Natural killer cell treated with Interleukin-12 subunit alpha and Interleukin-12 subunit beta and Interleukin-15 and Interleukin-18, amount 100 ng/mL, for 72 hours (primary cell): ENCODE measurements around the gene BRPF1. TPM values are rescaled to one million over a fixed set of nuclear protein-coding genes. Genes with fewer than 3 reads are reported as not detected.

Source experiments
- ATAC-seq, 2 donors: fragments of 150-1000 bp; cut with Tn5 transposase in 1 of 2; sonication (Bioruptor Pico), chemical (Tn5 transposase) in 1 of 2; 2 replicates each; pipeline ENCODE4 v1.10.0; 2021
- DNase-seq: peaks from one replicate; pipeline ENCODE4 v3.0.0; 2022; ENCODE audit warnings: low spot score
- H3K27ac Mint-ChIP-seq, 2 donors: 1 replicate in 1 of 2; 2 replicates in 1 of 2; pipeline ENCODE4 v1.8.0; 2022; ENCODE audit warnings: mixed read lengths in 2 of 2, mild to moderate bottlenecking in 1 of 2, moderate library complexity in 1 of 2
- H3K27me3 Mint-ChIP-seq, 2 donors: 1 replicate in 1 of 2; 2 replicates in 1 of 2; pipeline ENCODE4 v1.8.0; 2022; ENCODE audit warnings: mixed read lengths in 2 of 2
- H3K36me3 Mint-ChIP-seq: one replicate; pipeline ENCODE4 v1.8.0; 2022; ENCODE audit warnings: mixed read lengths
- H3K4me1 Mint-ChIP-seq, 2 donors: 1 replicate in 1 of 2; 2 replicates in 1 of 2; pipeline ENCODE4 v1.8.0; 2022; ENCODE audit warnings: low read depth in 2 of 2, mixed read lengths in 2 of 2, mild to moderate bottlenecking in 1 of 2
- H3K4me3 Mint-ChIP-seq: one replicate; pipeline ENCODE4 v1.8.0; 2022; ENCODE audit warnings: mixed read lengths
- H3K9me3 Mint-ChIP-seq: 2 replicates; pipeline ENCODE4 v1.8.0; 2022; ENCODE audit warnings: mixed read lengths
- total RNA-seq, 2 donors: library from RNA; stranded (reverse); gene quantifications; one replicate each; pipeline ENCODE4 v1.2.3, GENCODE V29; 2022

The BRPF1 gene
- total RNA-seq: 10 to 100 TPM; 51.9 to 62.3 TPM

GRCh38 chr3:9731206-9732079 is at the start of gene BRPF1:
Gene BRPF1 (plus strand): TSS chr3:9731735. CDS start chr3:9734141, 2,406 bp downstream.
- H3K36me3 Mint-ChIP-seq: peaks cover 2% of the 10 kb centered on the region
- ATAC-seq (peak; percentile 98 to 99), DNase-seq (peak; percentile 99)
- H3K27me3 Mint-ChIP-seq: no peaks in the 10 kb centered on the region
- peak within 1 kb of the TSS; percentile 98 for H3K4me3 Mint-ChIP-seq
- no peaks in the 10 kb centered on the region for H3K9me3 Mint-ChIP-seq
- peak within 1 kb of the TSS; percentile 81 to 94 for H3K27ac Mint-ChIP-seq
- H3K4me1 Mint-ChIP-seq: peaks cover 53 to 56% of the 10 kb centered on the region in 2 donors

GRCh38 chr3:9682096-9682495 is 49.4 kb upstream of the BRPF1 start:
- ATAC-seq (no peak), DNase-seq (no peak)
- H3K36me3 Mint-ChIP-seq: peaks cover 22% of the 10 kb centered on the region
- peaks cover 0 to 4% of the 10 kb centered on the region in 2 donors for H3K4me1 Mint-ChIP-seq
- no peaks in the 10 kb centered on the region for H3K9me3 Mint-ChIP-seq
- no peak overlapping the region for H3K27ac Mint-ChIP-seq
- H3K4me3 Mint-ChIP-seq: no peak overlapping the region
- no peaks in the 10 kb centered on the region for H3K27me3 Mint-ChIP-seq

- Mint-ChIP-seq H3K27me3 (no peaks in the 10 kb centered on the region), H3K36me3 (peaks cover 18% of the 10 kb centered on the region), H3K27ac (no peak overlapping the region), H3K9me3 (no peaks in the 10 kb centered on the region), H3K4me1 (peaks cover 0 to 4% of the 10 kb centered on the region in 2 donors), H3K4me3 (no peak overlapping the region)
- DNase-seq (no peak), ATAC-seq (no peak)
Measured at GRCh38 chr3:9683426-9683825, 48.1 kb upstream of the BRPF1 start.

- Mint-ChIP-seq H3K27me3 (no peaks in the 10 kb centered on the region), H3K9me3 (no peaks in the 10 kb centered on the region), H3K4me3 (no peak overlapping the region), H3K27ac (peak overlapping the region in 1 of 2 donors; percentile 36), H3K4me1 (peaks cover 0 to 9% of the 10 kb centered on the region in 2 donors), H3K36me3 (peaks cover 13% of the 10 kb centered on the region)
- ATAC-seq (no peak), DNase-seq (no peak)
Measured at GRCh38 chr3:9685216-9686049, 46.1 kb upstream of the BRPF1 start.

- peaks cover 10% of the 10 kb centered on the region for H3K36me3 Mint-ChIP-seq
- H3K4me1 Mint-ChIP-seq: peaks cover 0 to 7% of the 10 kb centered on the region in 2 donors
- peak overlapping the region in 1 of 2 donors; percentile 36 for H3K27ac Mint-ChIP-seq
- ATAC-seq (no peak), DNase-seq (no peak)
- no peaks in the 10 kb centered on the region for H3K9me3 Mint-ChIP-seq
- no peaks in the 10 kb centered on the region for H3K27me3 Mint-ChIP-seq
- H3K4me3 Mint-ChIP-seq: no peak overlapping the region
Measured at GRCh38 chr3:9686050-9686550, 45.4 kb upstream of the BRPF1 start.

GRCh38 chr3:9686703-9687102 is 44.8 kb upstream of the BRPF1 start:
- Mint-ChIP-seq H3K4me1 (peaks cover 0 to 6% of the 10 kb centered on the region in 2 donors), H3K4me3 (no peak overlapping the region), H3K27ac (no peak overlapping the region), H3K36me3 (peaks cover 8% of the 10 kb centered on the region), H3K9me3 (no peaks in the 10 kb centered on the region), H3K27me3 (no peaks in the 10 kb centered on the region)
- no peak for ATAC-seq
- DNase-seq: no peak

- Mint-ChIP-seq H3K4me1 (peaks cover 0 to 6% of the 10 kb centered on the region in 2 donors), H3K27ac (no peak overlapping the region), H3K36me3 (peaks cover 8% of the 10 kb centered on the region), H3K4me3 (no peak overlapping the region), H3K27me3 (no peaks in the 10 kb centered on the region), H3K9me3 (no peaks in the 10 kb centered on the region)
- no peak for DNase-seq
- ATAC-seq: no peak
Measured at GRCh38 chr3:9687514-9687913, 44.0 kb upstream of the BRPF1 start.

GRCh38 chr3:9688961-9689360 is 42.6 kb upstream of the BRPF1 start:
- H3K36me3 Mint-ChIP-seq: peaks cover 8% of the 10 kb centered on the region
- H3K4me3 Mint-ChIP-seq: no peak overlapping the region
- peaks cover 0 to 6% of the 10 kb centered on the region in 2 donors for H3K4me1 Mint-ChIP-seq
- H3K27ac Mint-ChIP-seq: no peak overlapping the region
- H3K27me3 Mint-ChIP-seq: no peaks in the 10 kb centered on the region
- ATAC-seq: no peak
- no peaks in the 10 kb centered on the region for H3K9me3 Mint-ChIP-seq
- no peak for DNase-seq

- no peak overlapping the region for H3K27ac Mint-ChIP-seq
- no peaks in the 10 kb centered on the region for H3K27me3 Mint-ChIP-seq
- H3K4me3 Mint-ChIP-seq: no peak overlapping the region
- no peak for DNase-seq
- H3K4me1 Mint-ChIP-seq: peaks cover 0 to 6% of the 10 kb centered on the region in 2 donors
- ATAC-seq: no peak
- peaks cover 8% of the 10 kb centered on the region for H3K36me3 Mint-ChIP-seq
- H3K9me3 Mint-ChIP-seq: no peaks in the 10 kb centered on the region
Measured at GRCh38 chr3:9689757-9690156, 41.8 kb upstream of the BRPF1 start.

GRCh38 chr3:9690451-9691450 is 40.8 kb upstream of the BRPF1 start:
- no peak overlapping the region for H3K27ac Mint-ChIP-seq
- H3K4me3 Mint-ChIP-seq: no peak overlapping the region
- H3K27me3 Mint-ChIP-seq: no peaks in the 10 kb centered on the region
- H3K9me3 Mint-ChIP-seq: no peaks in the 10 kb centered on the region
- no peak for DNase-seq
- peak in 1 of 2 donors; percentile 50 for ATAC-seq
- H3K4me1 Mint-ChIP-seq: peaks cover 0 to 6% of the 10 kb centered on the region in 2 donors
- peaks cover 6% of the 10 kb centered on the region for H3K36me3 Mint-ChIP-seq

- H3K27ac Mint-ChIP-seq: no peak overlapping the region
Measured at GRCh38 chr3:9691636-9692035, 39.9 kb upstream of the BRPF1 start.

GRCh38 chr3:9692416-9692815 is 39.1 kb upstream of the BRPF1 start:
- Mint-ChIP-seq H3K4me1 (peaks cover 0 to 6% of the 10 kb centered on the region in 2 donors), H3K4me3 (no peak overlapping the region), H3K27me3 (no peaks in the 10 kb centered on the region), H3K9me3 (no peaks in the 10 kb centered on the region), H3K27ac (no peak overlapping the region), H3K36me3 (no peaks in the 10 kb centered on the region)
- no peak for DNase-seq
- no peak for ATAC-seq

More at GRCh38 chr3:9691636-9692035, 39.9 kb upstream of the BRPF1 start:
- Mint-ChIP-seq H3K9me3 (no peaks in the 10 kb centered on the region), H3K36me3 (no peaks in the 10 kb centered on the region), H3K27me3 (no peaks in the 10 kb centered on the region), H3K4me1 (peaks cover 0 to 6% of the 10 kb centered on the region in 2 donors), H3K4me3 (no peak overlapping the region)
- DNase-seq: no peak
- ATAC-seq: no peak

- no peak for ATAC-seq
- Mint-ChIP-seq H3K27ac (no peak overlapping the region), H3K27me3 (no peaks in the 10 kb centered on the region), H3K36me3 (peaks cover 7% of the 10 kb centered on the region), H3K4me3 (no peak overlapping the region), H3K4me1 (peaks cover 0 to 8% of the 10 kb centered on the region in 2 donors), H3K9me3 (no peaks in the 10 kb centered on the region)
- DNase-seq: no peak
Measured at GRCh38 chr3:9695345-9695744, 36.2 kb upstream of the BRPF1 start.
